ENCODE data around the gene FYB1. TPM values are rescaled to one million over a fixed set of nuclear protein-coding genes. Genes with fewer than 3 reads are reported as not detected.

The FYB1 gene
- not detected in 2 replicates for total RNA-seq

GRCh38 chr5:39219437-39219836 is at the start of gene FYB1:
TSS of gene FYB1 (minus strand) at chr5:39219563. CDS start at chr5:39202960, 16,603 bp downstream.

GRCh38 chr5:39074017-39074814 is 145.1 kb downstream of the FYB1 start, which contains the start of gene RICTOR:
TSS of gene RICTOR (minus strand) at chr5:39074399. CDS start at chr5:39074377, 22 bp downstream.

Other genes starting within 250 kb of the FYB1 start
- gene RICTOR, start 145.2 kb downstream of the FYB1 start, total RNA-seq = 30.8 and 30.9 TPM in 2 replicates
- gene C9, start 144.9 kb upstream of the FYB1 start, total RNA-seq = 0.27 TPM in 1 of 2 replicates, not detected in the other
- 73.7 and 90.6 TPM in 2 replicates for gene DAB2, start 205.4 kb upstream of the FYB1 start, total RNA-seq

All from endothelial cell of coronary artery (primary cell).